GM12878 (cell line): Measurements from ENCODE around the gene KCND2. TPM values are rescaled to one million over a fixed set of nuclear protein-coding genes. Genes with fewer than 3 reads are reported as not detected.

ENCODE experiments used
- ATF2 ChIP-seq: IDR thresholded peaks from 2 replicates; pipeline ENCODE4 v1.6.1; 2012; ENCODE audit warnings: low read length, inconsistent platforms
- BCL3 ChIP-seq: IDR thresholded peaks from 2 replicates; pipeline ENCODE4 v1.6.1; 2011; ENCODE audit warnings: borderline replicate concordance, low read depth, mild to moderate bottlenecking, moderate library complexity, low read length; ENCODE audit not compliant: insufficient read depth, poor library complexity, severe bottlenecking
- BHLHE40 ChIP-seq, 2 experiments: fragments of 450-650 bp in 1 of 2; IDR thresholded peaks; 2 replicates each; pipeline ENCODE4 v1.6.1; 2011 to 2017; ENCODE audit warnings: low read depth in 2 of 2, borderline replicate concordance in 1 of 2, improper control_type of control experiment in 1 of 2, low read length in 1 of 2, mild to moderate bottlenecking in 1 of 2
- CHD1 ChIP-seq: IDR thresholded peaks from 2 replicates; pipeline ENCODE4 v1.6.1; 2012; ENCODE audit warnings: low read depth, low read length, improper control_type of control experiment
- FOXM1 ChIP-seq: IDR thresholded peaks from 2 replicates; pipeline ENCODE4 v1.6.1; 2012; ENCODE audit warnings: low read depth, mild to moderate bottlenecking, inconsistent platforms, low read length, moderate library complexity
- GATAD2B ChIP-seq: fragments of 450-650 bp; conservative IDR thresholded peaks from 2 replicates; pipeline ENCODE4 v1.6.1; 2017; ENCODE audit warnings: low read depth, mild to moderate bottlenecking, moderate library complexity
- HDAC6 ChIP-seq: fragments of 200-600 bp; sonication (generic); IDR thresholded peaks from one replicate; pipeline ENCODE4 v1.8.0; 2017; ENCODE audit warnings: antibody characterized with exemption; ENCODE audit not compliant: unreplicated experiment
- JUNB ChIP-seq: IDR thresholded peaks from 2 replicates; pipeline ENCODE4 v1.6.1; 2016; ENCODE audit warnings: antibody characterized with exemption, mild to moderate bottlenecking
- KDM1A ChIP-seq: fragments of 200-600 bp; sonication (generic); IDR thresholded peaks from 2 replicates; pipeline ENCODE4 v1.6.1; 2016; ENCODE audit warnings: borderline replicate concordance
- NFYB ChIP-seq: IDR thresholded peaks from 2 replicates; pipeline ENCODE4 v1.6.1; 2011; ENCODE audit warnings: low read depth, mild to moderate bottlenecking, low read length, improper control_type of control experiment, moderate library complexity; ENCODE audit not compliant: insufficient read depth
- NR2C1 ChIP-seq: fragments of 450-650 bp; IDR thresholded peaks from 2 replicates; pipeline ENCODE4 v1.6.1; 2017; ENCODE audit warnings: antibody characterized with exemption, mild to moderate bottlenecking, moderate library complexity
- NR2C2 ChIP-seq: IDR thresholded peaks from 2 replicates; pipeline ENCODE4 v1.6.1; 2011; ENCODE audit warnings: borderline replicate concordance, low read depth; ENCODE audit not compliant: control insufficient read depth, insufficient read length
- NR2F1 ChIP-seq: fragments of 450-650 bp; conservative IDR thresholded peaks from 2 replicates; pipeline ENCODE4 v1.6.1; 2017; ENCODE audit warnings: mild to moderate bottlenecking
- PAX8 ChIP-seq: fragments of 450-650 bp; IDR thresholded peaks from 2 replicates; pipeline ENCODE4 v1.6.1; 2017; ENCODE audit warnings: mild to moderate bottlenecking, moderate library complexity
- PML ChIP-seq: IDR thresholded peaks from 2 replicates; pipeline ENCODE4 v1.6.1; 2012; ENCODE audit warnings: low read length, inconsistent platforms
- POLR2AphosphoS2 ChIP-seq: IDR thresholded peaks from 2 replicates; pipeline ENCODE4 v1.6.1; 2011; ENCODE audit warnings: low read depth, mild to moderate bottlenecking, low read length, improper control_type of control experiment, moderate library complexity
- SMAD1 ChIP-seq: fragments of 450-650 bp; IDR thresholded peaks from 2 replicates; pipeline ENCODE4 v1.6.1; 2018; ENCODE audit warnings: mild to moderate bottlenecking, low read depth; ENCODE audit not compliant: partially characterized antibody
- SMARCA5 ChIP-seq: fragments of 450-650 bp; IDR thresholded peaks from 2 replicates; pipeline ENCODE4 v1.6.1; 2017; ENCODE audit warnings: mild to moderate bottlenecking
- SPI1 ChIP-seq: IDR thresholded peaks from 2 replicates; pipeline ENCODE4 v1.6.1; 2011; ENCODE audit warnings: low read depth, mild to moderate bottlenecking, low read length, moderate library complexity, borderline replicate concordance; ENCODE audit not compliant: insufficient read depth
- SUZ12 ChIP-seq: fragments of 200-600 bp; sonication (generic); IDR thresholded peaks from one replicate; pipeline ENCODE4 v1.6.1; 2018; ENCODE audit warnings: antibody characterized with exemption, mild to moderate bottlenecking; ENCODE audit not compliant: unreplicated experiment
- WRNIP1 ChIP-seq: IDR thresholded peaks from 2 replicates; pipeline ENCODE4 v1.6.1; 2011; ENCODE audit warnings: low read depth, low read length, improper control_type of control experiment, borderline replicate concordance
- YBX1 ChIP-seq: fragments of 450-650 bp; IDR thresholded peaks from 2 replicates; pipeline ENCODE4 v1.6.1; 2016; ENCODE audit warnings: antibody characterized with exemption
- ZNF687 ChIP-seq: fragments of 450-650 bp; IDR thresholded peaks from 2 replicates; pipeline ENCODE4 v1.6.1; 2017; ENCODE audit warnings: mild to moderate bottlenecking, moderate library complexity
- polyA plus RNA-seq, 11 experiments: library from polyadenylated mRNA; depleted of rRNA in 4 of 11; unstranded in 6 of 11; stranded (reverse) in 5 of 11; fragments of >200 nt; fragmentation: Nextera tagmentation in 4 of 11; fragmentation: Illumina TruSeq in 1 of 11; extraction: Ambion mirVana in 4 of 11; extraction: Trizol in 1 of 11; gene quantifications; 1 replicate in 1 of 11; 2 replicates in 10 of 11; pipeline versions ENCODE4 v1.2.1 to v1.2.3, GENCODE V29; 2011 to 2016; ENCODE audit warnings: inconsistent platforms in 2 of 11, missing spikeins in 2 of 11, low read depth in 1 of 11
- total RNA-seq, 4 experiments: library from RNA; depleted of rRNA in 3 of 4; stranded (reverse); fragments of >200 nt in 3 of 4; fragmentation: Illumina TruSeq in 1 of 4; extraction: Trizol in 1 of 4; gene quantifications; 2 replicates each; pipeline versions ENCODE4 v1.2.1 to v1.2.3, GENCODE V29; 2013 to 2021

The KCND2 gene
- total and polyA plus RNA-seq, 10 of the 15 experiments (the other 5 are each of a cell fraction or from before 2014, with no cell fraction given) = 3.6 to 22.3 (median 6.3) TPM

GRCh38 chr7:120272261-120272660 lies 714 bp upstream of the KCND2 start (continued):
- TF ChIP-seq BCL3 = no peak
- TF ChIP-seq ATF2 = no peak
- TF ChIP-seq PAX8 = no peak
- TF ChIP-seq KDM1A = no peak
- no peak for TF ChIP-seq WRNIP1
- TF ChIP-seq NFYB = no peak
- no peak for TF ChIP-seq SUZ12
- peak; percentile 69; the same call in 1 of the 2 replicates for TF ChIP-seq SMARCA5
- TF ChIP-seq JUNB = no peak
- TF ChIP-seq HDAC6 = no peak
- TF ChIP-seq CHD1 = no peak
- peak; percentile 43; the same call in 1 of the 2 replicates for TF ChIP-seq FOXM1
- no peak for TF ChIP-seq NR2F1
- no peak for TF ChIP-seq POLR2AphosphoS2
- TF ChIP-seq YBX1 = no peak
- TF ChIP-seq NR2C1 = no peak
- TF ChIP-seq SMAD1 = no peak
- no peak for TF ChIP-seq BHLHE40 (IDR thresholded peaks at IDR 0.05; ENCODE audit: borderline replicate concordance in 1 of 2, low read depth in 2 of 2, low read length in 1 of 2)
- TF ChIP-seq SPI1 = no peak
- TF ChIP-seq NR2C2 = no peak
- TF ChIP-seq ZNF687 = no peak
- no peak for TF ChIP-seq PML
- TF ChIP-seq GATAD2B = no peak
